Testis (tissue), 2 donors: ENCODE data around the gene ZC3H4.

ENCODE experiments used
- POLR2A ChIP-seq: fragments of 450-650 bp; IDR thresholded peaks from one replicate; pipeline ENCODE4 v1.6.1; 2017; ENCODE audit warnings: antibody characterized with exemption, mild to moderate bottlenecking, moderate library complexity
- TF ChIP-seq, protein P1 (sequence below), 3 experiments: fragments of 450-650 bp in 2 of 3; fragments of 200-600 bp in 1 of 3; sonication (generic) in 1 of 3; IDR thresholded peaks; one replicate each; pipeline ENCODE4 v1.5.1; 2016 to 2019; ENCODE audit warnings: antibody characterized with exemption in 3 of 3, mild to moderate bottlenecking in 2 of 3, moderate library complexity in 1 of 3

DNA sequence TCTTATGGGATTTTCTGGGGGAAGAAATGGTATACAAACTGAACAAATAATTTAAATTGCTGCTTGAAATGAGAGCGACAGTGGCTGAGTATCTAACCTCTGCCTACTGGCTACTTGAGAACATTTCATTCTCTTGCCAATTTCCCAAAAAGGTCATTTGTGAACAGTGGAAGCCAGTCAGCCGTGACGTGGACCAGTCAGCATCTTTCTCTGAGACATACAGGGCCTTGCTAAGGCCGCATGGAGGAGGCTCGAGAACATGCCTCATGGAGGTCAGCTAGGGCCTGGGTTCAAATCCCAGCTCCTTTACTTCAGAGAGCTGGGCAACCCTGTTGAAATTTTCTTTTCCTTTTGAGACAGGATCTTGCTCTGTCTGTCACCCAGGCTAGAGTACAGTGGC lies 20.3 kb downstream of the ZC3H4 start:
- TF ChIP-seq, protein P1, sequence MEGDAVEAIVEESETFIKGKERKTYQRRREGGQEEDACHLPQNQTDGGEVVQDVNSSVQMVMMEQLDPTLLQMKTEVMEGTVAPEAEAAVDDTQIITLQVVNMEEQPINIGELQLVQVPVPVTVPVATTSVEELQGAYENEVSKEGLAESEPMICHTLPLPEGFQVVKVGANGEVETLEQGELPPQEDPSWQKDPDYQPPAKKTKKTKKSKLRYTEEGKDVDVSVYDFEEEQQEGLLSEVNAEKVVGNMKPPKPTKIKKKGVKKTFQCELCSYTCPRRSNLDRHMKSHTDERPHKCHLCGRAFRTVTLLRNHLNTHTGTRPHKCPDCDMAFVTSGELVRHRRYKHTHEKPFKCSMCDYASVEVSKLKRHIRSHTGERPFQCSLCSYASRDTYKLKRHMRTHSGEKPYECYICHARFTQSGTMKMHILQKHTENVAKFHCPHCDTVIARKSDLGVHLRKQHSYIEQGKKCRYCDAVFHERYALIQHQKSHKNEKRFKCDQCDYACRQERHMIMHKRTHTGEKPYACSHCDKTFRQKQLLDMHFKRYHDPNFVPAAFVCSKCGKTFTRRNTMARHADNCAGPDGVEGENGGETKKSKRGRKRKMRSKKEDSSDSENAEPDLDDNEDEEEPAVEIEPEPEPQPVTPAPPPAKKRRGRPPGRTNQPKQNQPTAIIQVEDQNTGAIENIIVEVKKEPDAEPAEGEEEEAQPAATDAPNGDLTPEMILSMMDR (IDR thresholded peaks at IDR 0.05): no peak
- TF ChIP-seq POLR2A: no peak
